BJ (cell line): ENCODE results near the gene KRT15. TPM values are rescaled to one million over a fixed set of nuclear protein-coding genes. Genes with fewer than 3 reads are reported as not detected.

Experiments used
- CTCF ChIA-PET: fragments of 350-600 bp; formaldehyde crosslinking; extraction: SDS; loops from one replicate; lab custom pipeline; 2021; ENCODE audit warnings: antibody characterized with exemption, inconsistent platforms; lab: Yijun Ruan, JAX
- POLR2A ChIA-PET: fragments of 300-600 bp; sonication (Branson Sonifier 250); formaldehyde crosslinking; extraction: SDS; loops from one replicate; lab custom pipeline; 2021; ENCODE audit warnings: antibody characterized with exemption; lab: Charles Lee
- DNase-seq: peaks from one replicate; pipeline ENCODE4 v3.0.0-alpha.2; 2011; ENCODE audit warnings: low read depth
- H3K27me3 ChIP-seq: 2 replicates; pipeline ENCODE4 v1.6.0; 2011; ENCODE audit warnings: low read length; ENCODE audit not compliant: control insufficient read depth, insufficient read depth
- H3K36me3 ChIP-seq: 2 replicates; pipeline ENCODE4 v1.5.1; 2011; ENCODE audit warnings: low read length; ENCODE audit not compliant: control insufficient read depth, insufficient read depth
- H3K4me3 ChIP-seq: 2 replicates; pipeline ENCODE4 v1.5.1; 2011; ENCODE audit warnings: low read depth, mild to moderate bottlenecking, control low read depth, low read length
- CTCF ChIP-seq: IDR thresholded peaks from 2 replicates; pipeline ENCODE4 v1.5.1; 2011; ENCODE audit warnings: low read depth, mild to moderate bottlenecking, control low read depth, inconsistent platforms, low read length, moderate library complexity; ENCODE audit not compliant: insufficient read depth
- polyA plus RNA-seq: library from polyadenylated mRNA; depleted of rRNA; stranded (reverse); fragments of >200 nt; gene quantifications from 2 replicates; pipeline ENCODE4 v1.2.3, GENCODE V29; 2011

KRT15 gene
- polyA plus RNA-seq, 1 experiment: 2.7 TPM

GRCh38 chr17:41527063-41528023 is 8.7 kb upstream of the KRT15 start:
- Histone ChIP-seq H3K4me3 (peak overlapping the region; percentile 66), H3K36me3 (peaks cover 4% of the 10 kb centered on the region), H3K27me3 (no peaks in the 10 kb centered on the region)
- no peak for DNase-seq
- ChIA-PET POLR2A (no interaction called here), CTCF (interaction anchor here (1.0 kb wide), 1 partner anchor 22 kb away, joined by 4 read pairs; no protein-coding TSS in a partner anchor)
- TF ChIP-seq CTCF: no peak

GRCh38 chr17:41524261-41524660 is 5.6 kb upstream of the KRT15 start:
- no peak for TF ChIP-seq CTCF
- POLR2A ChIA-PET: no interaction called here
- DNase-seq: no peak

GRCh38 chr17:41523787-41524186 is 5.1 kb upstream of the KRT15 start:
- CTCF ChIA-PET: no interaction called here
- H3K36me3 ChIP-seq: peaks cover 4% of the 10 kb centered on the region
- no peak for TF ChIP-seq CTCF
- POLR2A ChIA-PET: no interaction called here
- no peak for DNase-seq
- H3K27me3 ChIP-seq: no peaks in the 10 kb centered on the region
- no peak overlapping the region for H3K4me3 ChIP-seq

More at GRCh38 chr17:41524261-41524660, 5.6 kb upstream of the KRT15 start:
- no peaks in the 10 kb centered on the region for H3K27me3 ChIP-seq
- CTCF ChIA-PET: no interaction called here
- H3K4me3 ChIP-seq: no peak overlapping the region
- H3K36me3 ChIP-seq: peaks cover 4% of the 10 kb centered on the region

- ChIA-PET POLR2A (no interaction called here), CTCF (no interaction called here)
- H3K36me3 ChIP-seq: peaks cover 4% of the 10 kb centered on the region
- no peak for DNase-seq
- no peak overlapping the region for H3K4me3 ChIP-seq
- TF ChIP-seq CTCF: no peak
- H3K27me3 ChIP-seq: no peaks in the 10 kb centered on the region
These were observed 4.5 kb upstream of the KRT15 start for GRCh38 chr17:41523225-41523593.
